Ovary (tissue), 3 donors: ENCODE measurements around the gene TEX29.

Experiments
- POLR2A ChIP-seq: fragments of 450-650 bp; IDR thresholded peaks from one replicate; pipeline ENCODE4 v1.6.1; 2017; ENCODE audit warnings: antibody characterized with exemption, mild to moderate bottlenecking, moderate library complexity
- TF ChIP-seq, protein P1 (sequence below), 3 donors: fragments of 450-650 bp in 2 of 3; fragments of 200-600 bp in 1 of 3; IDR thresholded peaks; one replicate each; pipeline versions ENCODE4 v1.5.1 to v1.8.0; 2016 to 2022; ENCODE audit warnings: antibody characterized with exemption in 3 of 3, mild to moderate bottlenecking in 1 of 3
- donor health status: DM: no; HTN: no; CAD: no.

DNA sequence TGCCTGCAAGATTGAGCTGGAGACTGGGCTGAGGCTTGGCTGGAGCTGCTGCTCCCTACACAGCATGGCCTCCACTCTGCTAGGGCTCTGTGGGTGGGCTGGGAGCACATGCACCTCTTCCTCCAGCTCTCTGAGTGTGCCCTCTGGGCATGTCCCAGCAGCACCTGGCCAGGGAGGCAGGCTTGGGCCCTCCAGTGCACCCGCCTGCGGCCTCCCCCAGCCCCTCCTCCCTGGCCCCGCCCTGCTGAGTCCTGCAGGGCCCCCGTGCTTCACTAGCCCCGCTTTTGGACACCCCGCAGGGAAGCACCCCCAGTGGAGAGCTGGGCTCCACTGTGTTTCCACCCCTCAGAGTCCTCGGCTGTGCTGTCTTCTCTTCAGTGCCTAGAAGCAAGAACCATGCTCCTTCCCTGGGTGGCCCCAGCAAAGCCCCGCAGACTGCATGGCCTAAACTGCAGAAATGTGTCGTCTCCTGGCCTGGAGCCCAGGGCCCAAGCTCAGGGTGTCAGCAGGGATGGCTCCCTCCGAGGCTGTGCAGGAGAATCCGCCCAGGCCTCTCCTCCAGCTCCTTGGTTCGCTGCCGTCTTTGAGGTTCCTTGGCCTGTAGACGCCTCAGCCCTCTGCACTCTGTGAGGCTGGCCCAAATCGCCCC, 5.0 kb upstream of the TEX29 start:
- TF ChIP-seq, protein P1, sequence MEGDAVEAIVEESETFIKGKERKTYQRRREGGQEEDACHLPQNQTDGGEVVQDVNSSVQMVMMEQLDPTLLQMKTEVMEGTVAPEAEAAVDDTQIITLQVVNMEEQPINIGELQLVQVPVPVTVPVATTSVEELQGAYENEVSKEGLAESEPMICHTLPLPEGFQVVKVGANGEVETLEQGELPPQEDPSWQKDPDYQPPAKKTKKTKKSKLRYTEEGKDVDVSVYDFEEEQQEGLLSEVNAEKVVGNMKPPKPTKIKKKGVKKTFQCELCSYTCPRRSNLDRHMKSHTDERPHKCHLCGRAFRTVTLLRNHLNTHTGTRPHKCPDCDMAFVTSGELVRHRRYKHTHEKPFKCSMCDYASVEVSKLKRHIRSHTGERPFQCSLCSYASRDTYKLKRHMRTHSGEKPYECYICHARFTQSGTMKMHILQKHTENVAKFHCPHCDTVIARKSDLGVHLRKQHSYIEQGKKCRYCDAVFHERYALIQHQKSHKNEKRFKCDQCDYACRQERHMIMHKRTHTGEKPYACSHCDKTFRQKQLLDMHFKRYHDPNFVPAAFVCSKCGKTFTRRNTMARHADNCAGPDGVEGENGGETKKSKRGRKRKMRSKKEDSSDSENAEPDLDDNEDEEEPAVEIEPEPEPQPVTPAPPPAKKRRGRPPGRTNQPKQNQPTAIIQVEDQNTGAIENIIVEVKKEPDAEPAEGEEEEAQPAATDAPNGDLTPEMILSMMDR (IDR thresholded peaks at IDR 0.05) = no peak
- TF ChIP-seq POLR2A = no peak
